Measurements from ENCODE around the gene KLB.

- TF ChIP-seq CTCF (optimal IDR thresholded peaks at IDR 0.05 in 1 of 3, IDR thresholded peaks at IDR 0.05 in 1 of 3, conservative IDR thresholded peaks at IDR 0.05 in 1 of 3; ENCODE audit: extremely low read depth in 1 of 3, insufficient read depth in 2 of 3, low read length in 3 of 3): no peak
- TF ChIP-seq EZH2 (IDR thresholded peaks at IDR 0.05; ENCODE audit: low read length): no peak
Observed at GRCh38 chr4:39470402-39470801, 63.7 kb downstream of the KLB start.
